Esophagus mucosa (tissue), 1 donor: ENCODE measurements around the gene SMOC2. TPM values are rescaled to one million over a fixed set of nuclear protein-coding genes. Genes with fewer than 3 reads are reported as not detected.
"Not testable (repeated sequence)": the region's sequence is repeated elsewhere in the genome, so short reads cannot be mapped to it uniquely, and the experiment has no call there.

Experiments
- ATAC-seq: fragments of 200-7000 bp; cut with Tn5 transposase; one replicate; pipeline ENCODE4 v1.9.1; 2020
- total RNA-seq: library from RNA; stranded (reverse); gene quantifications from one replicate; pipeline ENCODE4 v1.2.4, GENCODE V29; 2023
- donor health status: DM: yes; HTN: yes; CAD: no.

Gene SMOC2
- total RNA-seq, 1 donor from 2014 or later, result 1.9 TPM

DNA sequence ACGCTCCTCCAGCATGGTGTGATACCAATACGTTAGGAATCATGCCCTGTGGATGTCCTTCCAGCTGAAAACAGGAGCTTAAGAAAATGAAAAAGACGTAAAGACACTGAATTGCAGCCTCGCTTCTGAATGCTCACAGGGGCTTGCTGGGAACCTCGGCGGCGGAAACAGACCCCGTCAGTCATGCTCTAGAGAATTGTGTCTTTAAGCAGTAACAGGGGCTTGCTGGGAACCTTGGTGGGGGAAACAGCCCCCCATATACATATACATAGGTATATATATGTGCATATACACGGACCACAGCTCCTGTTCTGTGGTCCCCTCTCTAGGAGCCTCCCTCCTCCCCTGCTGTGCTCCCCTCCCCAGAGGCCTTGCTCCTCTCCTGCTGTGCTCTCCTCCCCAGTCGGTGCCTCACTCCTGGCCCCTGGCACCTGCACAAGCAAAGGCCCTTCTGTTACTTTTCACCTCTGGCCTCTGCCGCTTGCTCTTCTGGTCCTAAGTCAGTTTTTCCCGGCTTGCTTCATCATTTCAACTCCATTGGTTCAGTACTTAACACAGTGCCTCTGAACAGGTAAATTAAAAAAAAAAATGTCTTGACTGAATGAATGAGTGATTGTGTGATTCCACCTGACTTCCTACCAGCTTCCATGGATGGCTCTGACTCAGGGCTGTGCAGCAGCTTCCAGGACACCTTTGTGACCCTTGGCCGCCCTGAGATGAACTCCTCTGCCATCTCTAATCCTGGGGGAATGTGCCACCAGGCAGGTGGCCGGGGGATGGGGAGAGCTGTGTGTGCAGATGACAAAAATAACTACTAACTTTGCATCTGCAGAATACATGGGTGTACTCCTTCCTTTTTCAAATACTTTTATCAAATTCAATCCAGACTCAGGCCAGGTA is 246.1 kb downstream of the SMOC2 start:
- ATAC-seq, result no peak

DNA sequence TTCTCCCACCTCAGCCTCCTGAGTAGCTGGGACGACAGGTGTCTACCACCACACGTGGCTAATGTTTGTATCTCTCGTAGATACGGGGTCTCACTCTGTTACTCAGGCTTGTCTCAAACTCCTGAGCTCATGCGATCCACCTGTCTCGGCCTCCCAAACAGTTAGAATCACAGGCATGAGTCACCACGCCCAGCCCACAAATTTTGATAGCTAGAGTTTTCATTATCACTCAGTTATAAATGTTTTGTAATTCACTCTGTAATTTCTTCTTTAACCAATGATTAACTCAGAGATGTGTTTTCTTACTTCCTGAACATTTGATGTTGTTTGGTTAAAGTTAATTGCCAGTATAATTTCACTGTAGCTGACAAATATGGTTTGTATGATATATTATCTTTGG is 249.3 kb downstream of the SMOC2 start:
- no peak for ATAC-seq

DNA sequence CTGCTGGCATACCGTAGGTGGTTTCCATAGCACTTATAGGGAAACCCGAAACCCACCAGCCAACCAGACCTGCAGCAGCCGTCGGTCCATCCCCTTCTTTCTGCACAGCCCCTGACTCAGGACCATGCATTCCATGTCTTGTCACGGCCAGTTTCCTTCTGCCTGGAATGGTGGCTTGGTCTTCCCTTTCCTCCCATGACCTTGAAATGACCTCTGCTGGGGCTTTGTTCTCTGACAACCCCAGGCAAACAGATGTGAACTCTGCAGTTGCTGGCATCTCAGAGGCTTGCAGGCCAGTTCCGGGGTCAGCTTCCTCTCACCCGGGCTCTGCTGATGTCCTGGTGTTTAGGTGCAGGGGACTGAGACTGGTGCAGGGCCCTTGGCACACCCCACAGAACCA is 250.8 kb downstream of the SMOC2 start:
- no peak for ATAC-seq

- ATAC-seq, result no peak
These were observed 251.4 kb downstream of the SMOC2 start for GRCh38 chr6:168692193-168692914.

DNA sequence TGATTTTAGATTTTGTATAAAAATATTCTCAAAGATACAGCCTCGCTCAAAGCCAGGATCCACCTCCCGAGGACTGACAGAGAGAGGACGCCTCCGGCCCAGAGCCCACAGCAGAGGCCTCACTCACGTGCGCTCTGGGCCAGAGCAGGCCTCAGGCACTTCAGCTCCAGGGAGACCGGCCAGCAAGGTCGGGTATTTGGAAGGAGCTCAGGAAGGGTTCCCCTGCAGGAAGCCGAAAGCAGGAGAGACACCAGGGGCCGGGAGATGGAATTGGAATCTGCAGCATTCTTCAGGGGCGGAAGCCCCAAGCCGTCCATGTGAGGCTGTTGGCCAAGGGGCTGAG is 251.9 kb downstream of the SMOC2 start:
- not testable (repeated sequence) for ATAC-seq

- ATAC-seq, result not testable (repeated sequence)
These were observed 253.8 kb downstream of the SMOC2 start for GRCh38 chr6:168694797-168695196.

GRCh38 chr6:168695701-168696100 is 254.7 kb downstream of the SMOC2 start:
- ATAC-seq, result no peak

- ATAC-seq, result no peak
These were observed 257.9 kb downstream of the SMOC2 start for GRCh38 chr6:168698923-168699322.

GRCh38 chr6:168699631-168700295 is 258.8 kb downstream of the SMOC2 start:
- no peak for ATAC-seq

DNA sequence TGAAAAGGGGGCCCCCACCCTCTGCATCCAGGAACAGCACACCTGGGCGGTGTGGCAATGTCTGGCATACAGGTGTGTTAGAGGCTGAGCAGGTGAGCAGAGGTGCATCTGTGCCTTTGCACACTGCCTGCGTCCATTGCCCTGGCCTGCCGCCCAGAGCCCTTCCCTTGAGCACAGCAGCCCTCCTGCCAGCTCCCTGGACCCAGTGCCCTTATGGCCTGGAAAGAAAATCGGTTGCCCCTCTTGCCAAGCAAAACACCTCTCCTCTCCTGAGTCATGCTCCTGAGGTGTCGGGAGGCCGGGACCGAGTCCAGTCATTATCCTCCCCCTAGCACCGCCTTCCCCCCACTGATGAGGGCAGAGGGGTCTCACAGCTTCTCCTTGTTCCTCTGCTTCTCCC is 259.9 kb downstream of the SMOC2 start:
- no peak for ATAC-seq

GRCh38 chr6:168703990-168704389 is 263.0 kb downstream of the SMOC2 start:
- ATAC-seq, result no peak

DNA sequence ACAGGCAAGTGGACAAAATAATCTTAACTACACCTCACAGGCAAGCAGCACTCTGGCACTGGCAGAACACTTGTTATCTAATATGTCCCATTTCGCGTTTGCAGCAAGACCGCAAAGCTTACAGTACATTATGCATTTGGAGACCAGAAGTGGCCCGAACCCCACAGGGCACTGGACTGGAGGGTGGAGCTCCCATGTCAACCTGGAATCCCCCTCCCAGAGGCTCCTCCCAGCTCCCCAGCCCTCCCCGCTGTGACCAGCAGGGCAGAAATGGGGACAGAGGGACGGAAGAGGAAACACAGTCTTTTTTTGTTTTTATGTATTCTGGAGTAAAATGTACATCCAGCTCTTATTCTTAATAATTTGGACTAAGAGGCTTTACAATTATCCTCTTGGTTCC is 263.7 kb downstream of the SMOC2 start:
- ATAC-seq, result no peak

DNA sequence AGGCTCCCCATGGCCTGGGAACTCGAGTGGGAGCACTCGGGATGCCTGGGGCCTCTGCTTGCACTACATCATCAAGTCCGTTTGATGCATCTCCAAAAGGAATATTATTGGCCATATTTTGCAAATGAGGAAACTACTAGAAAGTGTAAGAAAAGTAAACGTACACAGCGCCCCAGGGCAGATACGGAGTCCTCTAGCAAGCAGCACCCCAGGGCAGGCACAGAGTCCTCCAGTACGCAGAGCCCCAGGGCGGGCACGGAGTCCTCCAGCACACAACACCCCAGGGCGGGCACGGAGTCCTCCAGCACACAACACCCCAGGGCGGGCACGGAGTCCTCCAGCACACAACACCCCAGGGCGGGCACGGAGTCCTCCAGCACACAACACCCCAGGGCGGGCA is 264.3 kb downstream of the SMOC2 start:
- not testable (repeated sequence) for ATAC-seq

- no peak for ATAC-seq
These were observed 265.6 kb downstream of the SMOC2 start for GRCh38 chr6:168706471-168707177.

DNA sequence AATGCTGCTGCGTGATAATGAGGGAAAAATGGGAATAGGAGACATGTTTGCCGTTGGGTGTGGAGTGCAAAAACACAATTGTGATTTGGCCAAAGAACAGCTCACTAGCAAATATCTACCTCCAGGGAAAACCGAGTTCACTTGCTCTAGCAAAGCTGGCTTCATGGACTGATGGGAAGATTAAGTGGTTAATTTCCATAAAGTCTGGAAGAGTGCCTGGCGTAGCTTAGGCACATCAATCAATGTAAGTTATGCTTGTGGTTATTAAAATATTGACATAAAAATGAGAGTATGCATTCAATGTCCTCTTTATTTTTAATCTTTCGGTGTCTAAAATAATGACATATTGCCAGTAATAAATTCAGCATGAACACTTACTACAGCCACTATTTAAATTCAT is 267.5 kb downstream of the SMOC2 start:
- no peak for ATAC-seq

DNA sequence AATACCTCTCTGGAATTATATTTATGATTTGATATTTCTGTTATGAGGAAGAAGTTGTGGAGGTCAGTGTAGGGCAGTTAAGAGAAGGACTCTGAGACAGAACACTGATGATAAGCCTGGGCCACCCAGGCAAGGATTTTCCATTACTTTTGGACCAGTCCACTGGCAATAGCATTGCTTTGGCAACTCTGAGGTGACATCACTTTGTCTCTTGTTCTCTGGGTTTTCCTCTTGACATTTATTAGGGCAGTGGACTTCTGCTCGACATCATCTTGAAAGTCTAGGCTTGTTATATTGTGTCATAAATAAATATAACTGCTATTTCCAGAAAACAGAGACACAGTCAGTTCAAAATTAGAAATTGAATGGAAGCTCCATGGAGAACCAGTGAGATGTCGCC is 268.0 kb downstream of the SMOC2 start:
- ATAC-seq, result no peak

GRCh38 chr6:168709390-168709789 is 268.4 kb downstream of the SMOC2 start:
- ATAC-seq, result no peak

- no peak for ATAC-seq
These were observed 269.0 kb downstream of the SMOC2 start for GRCh38 chr6:168709991-168710390.

DNA sequence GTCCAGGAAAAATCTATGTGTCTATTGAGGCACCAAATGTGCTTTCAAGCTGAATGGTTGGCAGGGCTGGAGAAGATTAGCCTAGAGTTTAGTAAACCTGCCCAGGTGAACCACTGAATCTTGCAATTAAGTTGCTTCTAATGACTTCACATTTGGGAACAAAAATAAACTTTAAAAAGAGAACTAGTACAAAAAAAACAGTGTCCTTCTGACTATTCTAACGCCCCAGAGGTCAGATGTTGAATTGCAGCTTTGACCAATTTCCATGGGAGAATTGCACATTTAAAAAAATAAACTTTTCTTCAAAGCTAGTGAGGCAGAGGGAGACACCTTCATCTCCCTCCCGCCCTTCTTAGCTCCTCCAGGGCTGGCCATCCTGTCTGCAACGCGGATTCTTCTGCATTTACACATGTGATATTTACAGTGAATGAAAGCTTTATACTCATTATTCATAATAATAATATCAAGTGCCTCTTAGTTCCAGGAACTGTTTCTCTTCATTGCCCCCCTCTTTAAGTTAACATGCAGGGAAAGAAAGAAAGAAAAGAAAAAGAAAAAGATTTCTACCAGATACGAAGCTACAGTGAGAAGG is 270.2 kb downstream of the SMOC2 start:
- no peak for ATAC-seq

DNA sequence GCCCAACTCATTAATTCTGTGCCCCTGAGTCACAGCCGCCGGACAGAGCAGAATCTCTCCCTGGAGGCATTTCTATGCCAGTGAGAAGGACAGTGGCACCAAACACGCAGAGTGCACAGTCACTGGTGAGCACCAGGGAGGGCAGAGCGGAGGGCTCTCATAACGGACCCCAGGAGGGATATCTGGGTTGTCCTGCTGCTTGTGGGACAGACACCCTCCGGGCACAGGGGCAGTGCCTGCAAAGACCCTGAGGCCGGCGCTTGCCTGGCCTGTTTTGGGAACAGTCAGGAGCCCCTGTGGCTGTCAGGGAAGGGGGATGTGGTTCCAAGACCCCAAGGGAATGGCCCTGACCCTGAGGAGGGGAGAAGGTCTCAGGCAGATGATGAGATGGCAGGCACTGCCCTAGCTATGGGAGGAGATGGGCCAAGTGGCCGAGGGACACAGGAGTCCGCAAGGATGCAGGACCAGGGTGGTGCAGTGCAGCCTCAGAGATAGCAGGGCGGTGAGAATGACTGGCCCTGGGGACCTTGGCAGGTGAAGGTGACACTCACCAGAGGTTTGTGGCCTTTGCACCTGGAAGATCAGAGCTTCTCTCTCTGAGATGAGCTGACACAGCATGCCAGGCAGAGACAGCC is 270.8 kb downstream of the SMOC2 start:
- no peak for ATAC-seq

- ATAC-seq, result no peak
These were observed 272.0 kb downstream of the SMOC2 start for GRCh38 chr6:168712993-168713392.

DNA sequence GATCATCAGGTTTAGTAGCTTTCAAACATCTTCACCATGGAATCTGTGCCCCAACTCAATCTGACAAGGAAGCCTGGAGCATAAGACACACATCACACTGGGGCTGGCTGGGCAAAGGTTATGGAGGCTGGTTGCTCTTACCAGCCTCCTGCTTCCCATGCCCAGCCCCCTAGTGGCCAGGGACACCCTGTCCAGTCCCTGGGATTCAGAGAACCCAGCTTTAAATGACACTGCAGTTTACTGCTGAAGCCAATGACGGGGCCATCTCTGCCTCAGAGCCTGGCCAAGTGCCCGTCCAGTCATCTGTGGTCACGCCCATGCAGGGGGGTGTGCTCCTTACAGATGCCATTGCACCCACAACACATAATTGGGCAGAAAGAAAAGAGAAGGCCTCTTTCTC is 272.9 kb downstream of the SMOC2 start:
- ATAC-seq, result peak; percentile 69
